ACC112 (cell line): ENCODE measurements around the gene SPG21.

Experiments used
- H2AFZ ChIP-seq: fragments of 200-600 bp; sonication (generic); one replicate; pipeline ENCODE4 v1.6.0; 2017; ENCODE audit warnings: antibody characterized with exemption, low read length; ENCODE audit not compliant: unreplicated experiment
- H3K27ac ChIP-seq: fragments of 200-600 bp; sonication (generic); 2 replicates; pipeline ENCODE4 v1.5.1; 2014; ENCODE audit warnings: low read depth, mild to moderate bottlenecking, antibody characterized with exemption, low read length, moderate library complexity
- H3K27me3 ChIP-seq: fragments of 200-600 bp; sonication (generic); 2 replicates; pipeline ENCODE4 v1.6.1; 2014; ENCODE audit warnings: mild to moderate bottlenecking, antibody characterized with exemption, low read length, moderate library complexity, mixed read lengths; ENCODE audit not compliant: insufficient read depth
- H3K36me3 ChIP-seq: fragments of 200-600 bp; sonication (generic); 2 replicates; pipeline ENCODE4 v1.6.1; 2016; ENCODE audit warnings: mild to moderate bottlenecking, antibody characterized with exemption, low read length, moderate library complexity, mixed read lengths; ENCODE audit not compliant: insufficient read depth
- H3K4me1 ChIP-seq: fragments of 200-600 bp; sonication (generic); one replicate; pipeline ENCODE4 v1.6.1; 2016; ENCODE audit warnings: low read length, mixed read lengths; ENCODE audit not compliant: insufficient read depth, unreplicated experiment, control insufficient read depth
- H3K4me3 ChIP-seq: fragments of 200-600 bp; sonication (generic); 2 replicates; pipeline ENCODE4 v1.5.1; 2014; ENCODE audit warnings: mild to moderate bottlenecking, low read depth, low read length
- H3K79me2 ChIP-seq: fragments of 200-600 bp; sonication (generic); one replicate; pipeline ENCODE4 v1.6.0; 2016; ENCODE audit warnings: low read length; ENCODE audit not compliant: control insufficient read depth, unreplicated experiment, insufficient read depth

SPG21 gene

GRCh38 chr15:64989416-64990167 lies at the start of gene SPG21:
Gene SPG21, minus strand, starts transcription at chr15:64989914. Its CDS starts 6,345 bp downstream, at chr15:64983569.
- Histone ChIP-seq H3K27ac (peak within 1 kb of the TSS; percentile 78), H3K4me1 (peaks cover 24% of the 10 kb centered on the region)

GRCh38 chr15:65038836-65039235 lies 49.1 kb upstream of the SPG21 start:
- H2AFZ ChIP-seq = no peak overlapping the region
- H3K27ac ChIP-seq = no peak overlapping the region
- H3K79me2 ChIP-seq = no peaks in the 10 kb centered on the region

More at GRCh38 chr15:64989416-64990167, at the start of gene SPG21:
- H3K36me3 ChIP-seq = no peaks in the 10 kb centered on the region
- H2AFZ ChIP-seq = peak within 1 kb of the TSS; percentile 94
- H3K4me3 ChIP-seq = peak within 1 kb of the TSS; percentile 98
- no peaks in the 10 kb centered on the region for H3K27me3 ChIP-seq
- peaks cover 28% of the 10 kb centered on the region for H3K79me2 ChIP-seq

GRCh38 chr15:65038428-65038827 lies 48.7 kb upstream of the SPG21 start:
- Histone ChIP-seq H3K36me3 (no peaks in the 10 kb centered on the region), H3K27me3 (no peaks in the 10 kb centered on the region), H3K27ac (no peak overlapping the region), H3K4me3 (no peak overlapping the region), H2AFZ (no peak overlapping the region), H3K4me1 (peaks cover 10% of the 10 kb centered on the region), H3K79me2 (no peaks in the 10 kb centered on the region)

More at GRCh38 chr15:65038836-65039235, 49.1 kb upstream of the SPG21 start:
- Histone ChIP-seq H3K27me3 (no peaks in the 10 kb centered on the region), H3K36me3 (no peaks in the 10 kb centered on the region), H3K4me1 (peaks cover 12% of the 10 kb centered on the region), H3K4me3 (no peak overlapping the region)

DNA sequence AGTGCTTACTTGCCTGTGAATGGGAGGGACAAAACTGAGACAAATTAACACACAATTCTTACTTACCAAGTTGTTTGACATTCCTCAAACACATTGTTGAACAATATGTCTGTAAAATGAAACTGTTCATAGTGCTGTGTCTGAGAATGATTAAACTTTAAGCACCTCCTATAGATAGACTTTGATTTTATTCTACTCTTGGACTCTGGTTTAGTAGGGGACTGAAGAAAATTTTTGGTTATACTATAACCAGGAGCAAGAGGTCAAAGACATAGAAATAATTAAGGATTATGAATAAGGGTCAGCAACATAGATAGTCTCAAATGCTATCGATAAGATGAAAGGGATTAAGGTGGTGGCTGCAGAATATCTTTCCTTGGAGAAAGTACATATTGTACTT lies 47.6 kb upstream of the SPG21 start:
- H3K36me3 ChIP-seq = no peaks in the 10 kb centered on the region
- no peaks in the 10 kb centered on the region for H3K27me3 ChIP-seq
- no peak overlapping the region for H2AFZ ChIP-seq
- no peak overlapping the region for H3K27ac ChIP-seq
- H3K4me3 ChIP-seq = no peak overlapping the region
- peaks cover 4% of the 10 kb centered on the region for H3K4me1 ChIP-seq
- H3K79me2 ChIP-seq = no peaks in the 10 kb centered on the region

- no peaks in the 10 kb centered on the region for H3K79me2 ChIP-seq
- H3K27me3 ChIP-seq = no peaks in the 10 kb centered on the region
- peaks cover 4% of the 10 kb centered on the region for H3K4me1 ChIP-seq
- no peak overlapping the region for H3K4me3 ChIP-seq
- H3K27ac ChIP-seq = no peak overlapping the region
- no peak overlapping the region for H2AFZ ChIP-seq
- H3K36me3 ChIP-seq = no peaks in the 10 kb centered on the region
Observed at GRCh38 chr15:65034719-65035118, 45.0 kb upstream of the SPG21 start.

- Histone ChIP-seq H3K36me3 (no peaks in the 10 kb centered on the region), H3K4me3 (no peak overlapping the region), H2AFZ (peak overlapping the region; percentile 26), H3K79me2 (peaks cover 6% of the 10 kb centered on the region), H3K4me1 (peaks cover 4% of the 10 kb centered on the region), H3K27ac (no peak overlapping the region), H3K27me3 (no peaks in the 10 kb centered on the region)
Observed at GRCh38 chr15:65033659-65034269, 44.0 kb upstream of the SPG21 start.

GRCh38 chr15:65032801-65033537 lies 43.3 kb upstream of the SPG21 start:
- no peak overlapping the region for H3K27ac ChIP-seq
- no peak overlapping the region for H3K4me3 ChIP-seq
- no peaks in the 10 kb centered on the region for H3K27me3 ChIP-seq
- peaks cover 14% of the 10 kb centered on the region for H3K79me2 ChIP-seq
- H2AFZ ChIP-seq = peak overlapping the region; percentile 26
- no peaks in the 10 kb centered on the region for H3K36me3 ChIP-seq
- peaks cover 9% of the 10 kb centered on the region for H3K4me1 ChIP-seq

DNA sequence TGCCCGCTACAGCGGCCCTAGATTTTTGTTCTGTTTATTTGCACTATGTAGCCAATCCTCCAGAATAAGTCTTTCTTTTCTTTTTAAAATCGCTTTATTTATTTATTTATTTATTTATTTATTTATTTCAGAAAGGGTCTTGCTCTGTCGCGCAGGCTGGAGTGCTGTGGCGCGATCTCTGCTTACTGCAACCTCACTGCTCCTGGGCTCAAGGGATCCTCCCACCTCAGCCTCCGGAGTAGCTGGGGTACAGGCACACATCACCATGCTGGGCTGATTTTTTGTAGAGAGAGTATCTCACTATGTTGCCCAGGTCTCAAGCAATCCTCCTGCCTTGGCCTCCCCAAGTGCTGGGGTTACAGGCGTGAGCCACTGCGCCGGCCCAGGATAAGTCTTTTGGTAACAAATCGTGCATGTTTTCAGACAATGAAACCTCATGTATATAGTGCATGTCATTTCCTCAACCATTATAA lies 40.1 kb upstream of the SPG21 start:
- no peak overlapping the region for H2AFZ ChIP-seq
- H3K27ac ChIP-seq = no peak overlapping the region
- H3K4me3 ChIP-seq = peak overlapping the region; percentile 97
- H3K27me3 ChIP-seq = no peaks in the 10 kb centered on the region
- no peaks in the 10 kb centered on the region; the same call in 1 of the 2 replicates for H3K36me3 ChIP-seq
- H3K79me2 ChIP-seq = peaks cover 19% of the 10 kb centered on the region
- peaks cover 14% of the 10 kb centered on the region for H3K4me1 ChIP-seq

- Histone ChIP-seq H3K79me2 (peaks cover 19% of the 10 kb centered on the region), H2AFZ (peak within 1 kb of the TSS; percentile 84), H3K27me3 (no peaks in the 10 kb centered on the region), H3K36me3 (no peaks in the 10 kb centered on the region; the same call in 1 of the 2 replicates), H3K27ac (no peak within 1 kb of the TSS), H3K4me3 (peak within 1 kb of the TSS; percentile 97), H3K4me1 (peaks cover 14% of the 10 kb centered on the region)
Observed at GRCh38 chr15:65028921-65029735, 39.4 kb upstream of the SPG21 start, which contains the start of gene MTFMT. Gene MTFMT, minus strand, starts transcription at chr15:65029639. Its CDS starts 26 bp downstream, at chr15:65029613.

DNA sequence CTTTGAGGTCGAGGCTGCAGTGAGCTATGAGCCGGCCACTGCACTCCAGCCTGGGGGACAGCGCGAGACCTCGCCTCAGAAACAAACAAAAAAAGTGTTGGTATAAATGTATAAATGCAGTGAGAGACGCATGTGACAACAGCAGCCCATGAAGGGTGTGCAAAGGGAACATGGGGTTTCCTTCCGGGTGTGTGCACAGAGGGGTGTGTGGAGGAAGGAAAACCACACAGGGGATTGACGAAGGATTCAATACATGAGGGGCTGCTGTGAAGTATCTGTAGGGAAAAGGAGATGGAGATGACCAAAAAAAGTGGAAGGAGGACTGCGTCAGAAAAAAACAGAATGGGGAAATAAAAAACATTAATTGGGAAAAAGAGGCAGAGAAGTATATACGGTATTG lies 38.6 kb upstream of the SPG21 start:
- Histone ChIP-seq H3K27me3 (no peaks in the 10 kb centered on the region), H3K27ac (no peak overlapping the region), H3K79me2 (peaks cover 19% of the 10 kb centered on the region), H3K4me3 (peak overlapping the region; percentile 97), H2AFZ (no peak overlapping the region), H3K36me3 (no peaks in the 10 kb centered on the region; the same call in 1 of the 2 replicates), H3K4me1 (peaks cover 11% of the 10 kb centered on the region)
